HFFc6 (cell line): ENCODE results near the gene MYRIP. TPM values are rescaled to one million over a fixed set of nuclear protein-coding genes. Genes with fewer than 3 reads are reported as not detected.
A peak's percentile ranks its signal among the peaks of the same experiment; 100 is the strongest.
"Not testable (repeated sequence)": the region's sequence is repeated elsewhere in the genome, so short reads cannot be mapped to it uniquely, and the experiment has no call there.

Experiments used
- DNase-seq: peaks from one replicate; pipeline ENCODE4 v3.0.0-alpha.2; 2018
- H3K27ac Mint-ChIP-seq: 2 replicates; pipeline ENCODE4 v1.8.0; 2020; ENCODE audit warnings: mild to moderate bottlenecking, mixed read lengths
- H3K27me3 Mint-ChIP-seq: 2 replicates; pipeline ENCODE4 v1.8.0; 2021; ENCODE audit warnings: mild to moderate bottlenecking, moderate library complexity, mixed read lengths; ENCODE audit not compliant: insufficient read depth
- H3K36me3 Mint-ChIP-seq: 2 replicates; pipeline ENCODE4 v1.8.0; 2021; ENCODE audit warnings: low read depth, mixed read lengths
- H3K4me1 Mint-ChIP-seq: 2 replicates; pipeline ENCODE4 v1.8.0; 2020; ENCODE audit warnings: low read depth, mixed read lengths
- H3K4me3 Mint-ChIP-seq: 2 replicates; pipeline ENCODE4 v1.8.0; 2020; ENCODE audit warnings: mild to moderate bottlenecking, moderate library complexity, mixed read lengths
- H3K9me3 Mint-ChIP-seq: 2 replicates; pipeline ENCODE4 v1.8.0; 2020; ENCODE audit warnings: mild to moderate bottlenecking, mixed read lengths
- CTCF ChIP-seq: fragments of 200-600 bp; sonication (generic); IDR thresholded peaks from 2 replicates; pipeline ENCODE4 v1.5.0; 2021; ENCODE audit warnings: antibody characterized with exemption, mild to moderate bottlenecking
- total RNA-seq, 6 experiments: library from RNA; stranded (reverse); fragmentation: NEBNext Ultra II Directional; extraction: Animal tissue kit (Norgen Biotek cat#: 25700); gene quantifications; 2 replicates in 1 of 6; 3 replicates in 5 of 6; pipeline ENCODE4 v1.2.3, GENCODE V29; 2021

MYRIP gene
- total RNA-seq, 6 experiments from 2014 or later = 0.07 to 0.28 (median 0.13) TPM; not detected in 1

GRCh38 chr3:40079847-40080240 lies 270.4 kb downstream of the MYRIP start:
- no peak for TF ChIP-seq CTCF
- DNase-seq = peak; percentile 60
- Mint-ChIP-seq H3K4me3 (peak overlapping the region; percentile 49; the same call in 1 of the 2 replicates), H3K36me3 (peaks cover 33% of the 10 kb centered on the region), H3K27ac (peak overlapping the region; percentile 78), H3K9me3 (peaks cover 15% of the 10 kb centered on the region), H3K4me1 (peaks cover 62% of the 10 kb centered on the region), H3K27me3 (no peaks in the 10 kb centered on the region)

GRCh38 chr3:40083066-40083465 lies 273.7 kb downstream of the MYRIP start:
- peaks cover 8% of the 10 kb centered on the region for H3K9me3 Mint-ChIP-seq
- DNase-seq = no peak
- no peak overlapping the region for H3K27ac Mint-ChIP-seq
- H3K4me1 Mint-ChIP-seq = peaks cover 61% of the 10 kb centered on the region
- peaks cover 29% of the 10 kb centered on the region; the same call in 1 of the 2 replicates for H3K36me3 Mint-ChIP-seq
- no peak overlapping the region for H3K4me3 Mint-ChIP-seq
- peaks cover 1% of the 10 kb centered on the region; the same call in 1 of the 2 replicates for H3K27me3 Mint-ChIP-seq
- TF ChIP-seq CTCF = no peak

- H3K36me3 Mint-ChIP-seq = peaks cover 22% of the 10 kb centered on the region; the same call in 1 of the 2 replicates
- not testable (repeated sequence) for H3K27me3 Mint-ChIP-seq, H3K27ac Mint-ChIP-seq, H3K9me3 Mint-ChIP-seq, H3K4me3 Mint-ChIP-seq, DNase-seq
- peaks cover 54% of the 10 kb centered on the region for H3K4me1 Mint-ChIP-seq
Observed at GRCh38 chr3:40084424-40084823, 275.0 kb downstream of the MYRIP start.

- no peak for DNase-seq
- H3K4me3 Mint-ChIP-seq = no peak overlapping the region
Observed at GRCh38 chr3:40086890-40087883, 277.8 kb downstream of the MYRIP start.

GRCh38 chr3:40088527-40089170 lies 279.2 kb downstream of the MYRIP start:
- Mint-ChIP-seq H3K4me1 (peaks cover 17% of the 10 kb centered on the region), H3K27me3 (peaks cover 4% of the 10 kb centered on the region; the same call in 1 of the 2 replicates), H3K4me3 (no peak overlapping the region), H3K27ac (no peak overlapping the region), H3K36me3 (peaks cover under 1% of the 10 kb centered on the region; the same call in 1 of the 2 replicates), H3K9me3 (no peaks in the 10 kb centered on the region)
- DNase-seq = no peak
- TF ChIP-seq CTCF = no peak

More at GRCh38 chr3:40086890-40087883, 277.8 kb downstream of the MYRIP start:
- H3K36me3 Mint-ChIP-seq = peaks cover 14% of the 10 kb centered on the region; the same call in 1 of the 2 replicates
- no peaks in the 10 kb centered on the region for H3K9me3 Mint-ChIP-seq
- peaks cover 4% of the 10 kb centered on the region; the same call in 1 of the 2 replicates for H3K27me3 Mint-ChIP-seq
- TF ChIP-seq CTCF = no peak
- peak overlapping the region; percentile 62; the same call in 1 of the 2 replicates for H3K27ac Mint-ChIP-seq
- peaks cover 27% of the 10 kb centered on the region for H3K4me1 Mint-ChIP-seq
